T-helper 1 cell treated with Interleukin-12 subunit alpha and Interleukin-12 subunit beta and Interleukin-4 antibody, amounts not matched to agents 30 μg/mL and 1 μg/mL, for 36 hours (primary cell): Measurements from ENCODE around the gene FAAH.

Experiments used
- H3K27ac Mint-ChIP-seq: one replicate; pipeline ENCODE4 v1.8.0; 2021; ENCODE audit warnings: mild to moderate bottlenecking, mixed read lengths
- H3K27me3 Mint-ChIP-seq: one replicate; pipeline ENCODE4 v1.8.0; 2021; ENCODE audit warnings: low read depth, mixed read lengths
- H3K36me3 Mint-ChIP-seq: one replicate; pipeline ENCODE4 v1.8.0; 2021; ENCODE audit warnings: low read depth, mixed read lengths
- H3K4me1 Mint-ChIP-seq: one replicate; pipeline ENCODE4 v1.8.0; 2021; ENCODE audit warnings: low read depth, mixed read lengths
- H3K4me3 Mint-ChIP-seq: one replicate; pipeline ENCODE4 v1.8.0; 2021; ENCODE audit warnings: mild to moderate bottlenecking, moderate library complexity, mixed read lengths
- H3K9me3 Mint-ChIP-seq: one replicate; pipeline ENCODE4 v1.8.0; 2021; ENCODE audit warnings: mixed read lengths

FAAH gene

DNA sequence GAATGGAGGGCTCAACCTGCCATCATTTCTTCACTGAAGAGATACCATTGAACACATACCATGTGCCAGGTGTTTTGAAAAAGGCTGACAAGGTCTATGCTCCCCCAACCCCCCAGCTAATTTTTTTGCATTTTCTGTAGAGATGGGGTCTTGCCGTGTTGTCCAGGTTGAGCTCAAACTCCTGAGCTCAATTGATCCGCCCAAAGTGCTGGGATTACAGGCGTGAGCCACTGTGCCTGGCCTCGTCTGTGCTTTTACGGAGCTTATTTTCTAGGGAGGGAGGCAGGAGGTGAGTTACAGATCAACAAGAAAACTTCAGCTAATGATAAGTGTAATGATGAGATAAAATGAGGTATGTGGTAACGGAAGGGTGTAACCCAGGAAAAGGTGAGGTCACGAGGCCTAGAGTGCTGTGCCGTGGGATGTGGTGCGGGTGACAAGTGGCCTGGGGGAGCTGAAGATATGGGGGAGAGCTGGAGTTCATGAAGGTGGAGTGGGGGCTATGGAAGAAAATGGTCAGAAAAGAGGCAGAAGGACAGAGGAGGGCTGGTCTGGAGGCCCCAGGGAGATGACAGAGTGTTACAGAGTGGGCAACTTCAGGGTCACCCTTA, 28.2 kb downstream of the FAAH start:
- H3K4me1 Mint-ChIP-seq, result no peaks in the 10 kb centered on the region
- no peak overlapping the region for H3K27ac Mint-ChIP-seq
- no peak overlapping the region for H3K4me3 Mint-ChIP-seq
- H3K9me3 Mint-ChIP-seq, result no peaks in the 10 kb centered on the region
- H3K27me3 Mint-ChIP-seq, result no peaks in the 10 kb centered on the region
- H3K36me3 Mint-ChIP-seq, result no peaks in the 10 kb centered on the region

DNA sequence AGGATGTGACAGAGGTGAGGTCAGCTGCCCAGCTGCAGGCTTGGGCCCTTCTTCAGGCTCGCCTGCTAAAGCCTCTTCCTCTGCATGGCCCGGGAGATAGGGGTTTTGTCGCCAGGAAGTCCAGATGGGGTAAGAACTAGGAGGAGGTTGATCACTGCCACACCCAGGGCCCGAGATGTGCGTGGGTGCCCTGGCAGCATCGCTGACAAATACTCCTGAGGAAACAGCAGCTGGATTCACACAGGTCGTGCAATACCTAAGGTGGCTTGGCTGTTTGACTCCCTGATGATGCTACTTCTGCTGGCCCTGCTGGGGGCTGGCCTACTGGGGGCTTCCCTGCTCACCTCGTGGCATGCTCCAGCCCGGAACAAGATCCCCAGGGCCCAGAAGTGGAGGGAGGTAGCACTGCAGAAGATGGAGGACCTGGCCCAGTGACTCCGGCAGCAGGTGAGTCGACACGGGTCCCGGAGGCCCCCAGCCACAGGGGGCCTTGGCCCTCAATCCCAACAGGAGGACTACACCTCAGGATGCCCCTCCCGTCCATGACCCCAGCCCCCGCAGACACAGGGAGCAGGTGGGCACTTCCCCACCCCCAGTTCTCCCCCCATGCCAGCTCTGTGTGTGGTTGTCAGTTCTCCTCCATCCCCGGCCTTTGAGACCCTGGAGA, 29.6 kb downstream of the FAAH start:
- Mint-ChIP-seq H3K4me3 (no peak overlapping the region), H3K27ac (no peak overlapping the region), H3K4me1 (no peaks in the 10 kb centered on the region), H3K27me3 (no peaks in the 10 kb centered on the region), H3K9me3 (no peaks in the 10 kb centered on the region), H3K36me3 (no peaks in the 10 kb centered on the region)

GRCh38 chr1:46424730-46425129, 30.6 kb downstream of the FAAH start:
- H3K27ac Mint-ChIP-seq, result no peak overlapping the region
- no peaks in the 10 kb centered on the region for H3K4me1 Mint-ChIP-seq
- no peaks in the 10 kb centered on the region for H3K27me3 Mint-ChIP-seq
- no peaks in the 10 kb centered on the region for H3K9me3 Mint-ChIP-seq
- no peaks in the 10 kb centered on the region for H3K36me3 Mint-ChIP-seq
- no peak overlapping the region for H3K4me3 Mint-ChIP-seq

GRCh38 chr1:46425726-46426125, 31.6 kb downstream of the FAAH start:
- no peak overlapping the region for H3K4me3 Mint-ChIP-seq
- no peaks in the 10 kb centered on the region for H3K4me1 Mint-ChIP-seq
- no peaks in the 10 kb centered on the region for H3K36me3 Mint-ChIP-seq
- H3K9me3 Mint-ChIP-seq, result no peaks in the 10 kb centered on the region
- no peaks in the 10 kb centered on the region for H3K27me3 Mint-ChIP-seq
- no peak overlapping the region for H3K27ac Mint-ChIP-seq

- H3K36me3 Mint-ChIP-seq, result no peaks in the 10 kb centered on the region
- no peaks in the 10 kb centered on the region for H3K4me1 Mint-ChIP-seq
- H3K9me3 Mint-ChIP-seq, result no peaks in the 10 kb centered on the region
- no peaks in the 10 kb centered on the region for H3K27me3 Mint-ChIP-seq
- H3K27ac Mint-ChIP-seq, result no peak overlapping the region
- no peak overlapping the region for H3K4me3 Mint-ChIP-seq
Observed at GRCh38 chr1:46427541-46427940, 33.4 kb downstream of the FAAH start.

- Mint-ChIP-seq H3K27ac (no peak overlapping the region), H3K4me1 (no peaks in the 10 kb centered on the region), H3K36me3 (no peaks in the 10 kb centered on the region)
Observed at GRCh38 chr1:46429436-46429835, 35.3 kb downstream of the FAAH start.

DNA sequence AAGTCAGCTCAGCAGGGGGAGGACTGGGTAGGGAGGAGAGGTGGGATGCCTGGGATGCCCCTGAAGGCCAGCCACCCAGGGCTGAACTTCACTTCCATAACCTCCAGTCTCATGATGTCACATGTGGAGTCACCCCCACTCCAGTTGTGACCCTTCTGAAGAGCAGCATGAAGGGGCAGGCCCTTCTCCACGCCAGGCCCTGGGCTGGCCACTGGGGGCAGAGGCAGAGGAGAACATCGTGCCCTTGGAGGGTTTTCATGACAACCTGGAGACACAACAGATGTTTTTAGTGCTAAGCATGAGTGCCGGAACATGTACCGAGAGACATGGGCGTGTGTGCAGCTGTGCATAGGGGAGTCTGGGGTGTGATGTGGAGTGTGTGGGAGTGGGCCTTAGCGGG, 37.6 kb downstream of the FAAH start:
- Mint-ChIP-seq H3K27me3 (no peaks in the 10 kb centered on the region), H3K9me3 (no peaks in the 10 kb centered on the region), H3K36me3 (no peaks in the 10 kb centered on the region), H3K4me3 (no peak overlapping the region), H3K4me1 (no peaks in the 10 kb centered on the region), H3K27ac (no peak overlapping the region)

More at GRCh38 chr1:46429436-46429835, 35.3 kb downstream of the FAAH start:
- no peaks in the 10 kb centered on the region for H3K27me3 Mint-ChIP-seq
- H3K9me3 Mint-ChIP-seq, result no peaks in the 10 kb centered on the region
- no peak overlapping the region for H3K4me3 Mint-ChIP-seq

GRCh38 chr1:46432781-46433327, 38.7 kb downstream of the FAAH start:
- Mint-ChIP-seq H3K4me3 (no peak overlapping the region), H3K27ac (no peak overlapping the region), H3K27me3 (no peaks in the 10 kb centered on the region), H3K36me3 (no peaks in the 10 kb centered on the region), H3K9me3 (no peaks in the 10 kb centered on the region), H3K4me1 (no peaks in the 10 kb centered on the region)

- Mint-ChIP-seq H3K4me3 (no peak overlapping the region), H3K36me3 (no peaks in the 10 kb centered on the region), H3K27me3 (no peaks in the 10 kb centered on the region), H3K9me3 (no peaks in the 10 kb centered on the region), H3K27ac (no peak overlapping the region), H3K4me1 (no peaks in the 10 kb centered on the region)
Observed at GRCh38 chr1:46434358-46434757, 40.2 kb downstream of the FAAH start.

DNA sequence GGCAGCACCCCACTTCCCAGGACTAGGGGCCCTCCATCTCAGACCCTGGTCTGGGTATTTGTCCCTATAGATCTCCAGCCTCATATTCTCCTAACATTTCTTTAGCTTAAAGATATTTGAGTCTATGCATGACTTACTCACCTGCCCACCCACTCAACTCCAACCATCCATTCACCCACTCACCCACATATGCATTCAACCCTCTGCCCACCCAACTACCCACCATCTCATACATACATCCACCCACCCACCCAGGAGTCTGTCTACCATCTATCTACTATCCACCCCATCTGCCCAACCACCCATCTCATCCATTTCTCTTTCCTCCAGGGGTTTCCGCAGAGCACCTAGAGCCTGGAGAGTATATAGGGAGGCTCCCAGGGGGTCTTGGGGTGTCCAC, 42.7 kb downstream of the FAAH start:
- H3K4me3 Mint-ChIP-seq, result no peak overlapping the region
- no peaks in the 10 kb centered on the region for H3K9me3 Mint-ChIP-seq
- H3K27ac Mint-ChIP-seq, result no peak overlapping the region
- H3K36me3 Mint-ChIP-seq, result no peaks in the 10 kb centered on the region
- no peaks in the 10 kb centered on the region for H3K27me3 Mint-ChIP-seq
- H3K4me1 Mint-ChIP-seq, result no peaks in the 10 kb centered on the region

DNA sequence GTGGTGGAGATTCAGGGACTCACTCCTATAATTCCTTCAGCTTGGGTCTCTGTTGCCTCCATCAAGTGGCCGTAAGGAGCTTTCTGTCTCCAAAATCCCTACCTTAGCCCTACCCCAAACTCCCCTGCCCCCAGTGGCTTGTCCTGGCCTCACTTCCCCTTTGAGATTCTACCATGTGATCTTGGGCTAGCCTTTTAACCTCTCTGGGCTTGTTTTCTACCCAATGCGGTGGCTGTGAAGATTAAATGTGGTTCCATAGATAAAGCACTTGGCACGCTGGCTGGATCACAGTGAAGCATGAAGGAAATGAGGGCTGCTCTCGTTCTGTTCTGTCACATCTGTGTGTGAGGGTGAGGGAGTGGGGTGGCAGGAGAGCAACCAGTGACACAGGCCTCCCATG, 43.6 kb downstream of the FAAH start:
- no peaks in the 10 kb centered on the region for H3K9me3 Mint-ChIP-seq
- H3K4me1 Mint-ChIP-seq, result peaks cover 6% of the 10 kb centered on the region
- H3K27ac Mint-ChIP-seq, result no peak overlapping the region
- peaks cover 7% of the 10 kb centered on the region for H3K27me3 Mint-ChIP-seq
- no peak overlapping the region for H3K4me3 Mint-ChIP-seq
- H3K36me3 Mint-ChIP-seq, result no peaks in the 10 kb centered on the region

GRCh38 chr1:46438346-46438745, 44.2 kb downstream of the FAAH start:
- Mint-ChIP-seq H3K4me3 (no peak overlapping the region), H3K9me3 (no peaks in the 10 kb centered on the region), H3K27me3 (peaks cover 9% of the 10 kb centered on the region), H3K36me3 (no peaks in the 10 kb centered on the region), H3K4me1 (peaks cover 7% of the 10 kb centered on the region), H3K27ac (no peak overlapping the region)

DNA sequence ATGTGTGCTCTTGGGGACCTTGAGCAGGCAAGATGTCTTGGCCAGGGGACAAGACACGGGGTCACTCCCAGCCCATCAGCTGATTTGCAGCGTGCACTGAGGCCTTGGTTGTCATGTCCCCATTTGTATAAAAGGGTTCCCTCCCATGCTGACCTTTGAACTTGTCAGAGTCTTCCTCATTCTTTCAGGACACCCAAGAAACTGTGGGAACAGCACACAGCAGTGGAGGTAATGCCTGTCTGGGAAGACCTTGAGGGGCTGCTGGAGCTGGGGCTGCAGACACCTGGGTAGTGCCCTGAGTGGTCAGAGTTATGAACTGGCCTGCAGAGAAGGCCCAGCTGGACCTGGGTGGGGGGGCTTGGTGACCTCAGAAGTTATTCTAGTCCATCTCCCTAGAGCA, 46.4 kb downstream of the FAAH start:
- peaks cover 20% of the 10 kb centered on the region for H3K27me3 Mint-ChIP-seq
- H3K4me3 Mint-ChIP-seq, result no peak overlapping the region
- H3K36me3 Mint-ChIP-seq, result no peaks in the 10 kb centered on the region
- no peak overlapping the region for H3K27ac Mint-ChIP-seq
- no peaks in the 10 kb centered on the region for H3K9me3 Mint-ChIP-seq
- peaks cover 7% of the 10 kb centered on the region for H3K4me1 Mint-ChIP-seq

DNA sequence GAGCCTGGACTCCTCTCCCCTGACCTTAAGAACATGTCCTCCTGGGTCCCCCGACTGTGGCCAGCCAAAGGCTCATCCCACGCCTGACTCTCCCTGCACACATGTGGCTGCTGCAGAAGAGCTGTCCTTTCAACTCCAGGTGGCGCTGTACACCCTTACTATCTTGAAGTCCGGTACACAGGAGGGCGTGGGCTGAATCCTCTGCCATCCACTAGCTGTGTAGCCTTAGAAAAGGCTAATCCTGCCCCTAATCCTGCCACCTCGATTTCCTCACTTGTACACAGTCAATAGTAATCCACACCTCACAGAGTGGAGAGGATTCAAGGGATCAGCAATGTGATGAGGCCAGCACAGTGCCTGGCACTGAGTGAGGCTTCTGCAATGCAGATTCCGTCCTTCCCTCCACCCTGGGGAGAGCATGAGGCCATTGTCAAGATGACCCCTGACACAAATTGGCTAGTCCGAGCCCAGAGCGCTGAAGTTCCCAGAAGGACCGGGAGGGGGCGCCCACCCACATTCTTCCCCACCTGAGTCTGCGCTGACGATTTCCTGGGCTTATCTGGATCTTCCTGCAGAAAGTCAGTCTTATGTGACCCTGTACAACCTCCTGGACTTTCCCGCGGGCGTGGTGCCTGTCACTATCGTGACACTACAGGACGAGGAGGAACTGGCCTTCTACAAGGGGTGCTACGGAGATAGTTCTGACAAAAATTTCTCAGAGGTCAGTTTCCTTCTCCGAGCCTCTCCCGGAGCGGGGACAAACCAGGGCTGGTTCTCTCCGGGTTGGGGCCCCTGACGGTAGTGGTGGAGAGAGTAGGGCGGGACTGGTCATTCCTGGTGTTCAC, 48.4 kb downstream of the FAAH start:
- Mint-ChIP-seq H3K4me3 (peak overlapping the region; percentile 84), H3K4me1 (peaks cover 10% of the 10 kb centered on the region), H3K9me3 (no peaks in the 10 kb centered on the region), H3K27me3 (peaks cover 41% of the 10 kb centered on the region), H3K27ac (peak overlapping the region; percentile 18), H3K36me3 (no peaks in the 10 kb centered on the region)

GRCh38 chr1:46444466-46444865, 50.3 kb downstream of the FAAH start:
- Mint-ChIP-seq H3K27me3 (peaks cover 59% of the 10 kb centered on the region), H3K36me3 (no peaks in the 10 kb centered on the region), H3K4me1 (peaks cover 13% of the 10 kb centered on the region), H3K9me3 (no peaks in the 10 kb centered on the region), H3K27ac (no peak overlapping the region), H3K4me3 (no peak overlapping the region)
